DOHH2 (cell line): Measurements from ENCODE around the gene MRPL48.
"Not testable (repeated sequence)": the region's sequence is repeated elsewhere in the genome, so short reads cannot be mapped to it uniquely, and the experiment has no call there.

Source experiments
- H3F3A ChIP-seq: fragments of 200-600 bp; sonication (generic), shearing (Covaris generic); 2 replicates; pipeline ENCODE4 v1.6.0; 2016; ENCODE audit warnings: antibody characterized with exemption, mild to moderate bottlenecking; ENCODE audit not compliant: control insufficient read depth, insufficient read depth
- H3K27ac ChIP-seq: fragments of 200-600 bp; sonication (generic); 2 replicates; pipeline ENCODE4 v1.5.1; 2014; ENCODE audit warnings: low read depth, mild to moderate bottlenecking, low read length, moderate library complexity
- H3K27me3 ChIP-seq: fragments of 200-600 bp; sonication (generic); 2 replicates; pipeline ENCODE4 v1.6.1; 2014; ENCODE audit warnings: mild to moderate bottlenecking, low read length, mixed read lengths; ENCODE audit not compliant: control insufficient read depth
- H3K36me3 ChIP-seq: fragments of 200-600 bp; sonication (generic); 2 replicates; pipeline ENCODE4 v1.6.1; 2014; ENCODE audit warnings: mild to moderate bottlenecking, low read length, moderate library complexity, mixed read lengths; ENCODE audit not compliant: control insufficient read depth
- H3K4me1 ChIP-seq: fragments of 200-600 bp; sonication (generic); 2 replicates; pipeline ENCODE4 v1.6.1; 2014; ENCODE audit warnings: mild to moderate bottlenecking, low read length, mixed read lengths; ENCODE audit not compliant: control insufficient read depth
- H3K4me2 ChIP-seq: fragments of 200-600 bp; sonication (generic); 2 replicates; pipeline ENCODE4 v1.6.0; 2014; ENCODE audit warnings: mild to moderate bottlenecking, low read length, moderate library complexity
- H3K4me3 ChIP-seq: fragments of 200-600 bp; sonication (generic); 2 replicates; pipeline ENCODE4 v1.5.1; 2014; ENCODE audit warnings: mild to moderate bottlenecking, low read length, mixed read lengths
- H3K79me2 ChIP-seq: fragments of 200-600 bp; sonication (generic); 2 replicates; pipeline ENCODE4 v1.6.1; 2014; ENCODE audit warnings: mild to moderate bottlenecking, low read length, mixed read lengths; ENCODE audit not compliant: control insufficient read depth
- H3K9me2 ChIP-seq: fragments of 200-600 bp; sonication (generic); replicated peaks from 2 replicates; pipeline ENCODE4 v1.6.1; 2014; ENCODE audit warnings: mild to moderate bottlenecking, low read length, mixed read lengths; ENCODE audit not compliant: control insufficient read depth
- H3K9me3 ChIP-seq: fragments of 200-600 bp; sonication (generic); 2 replicates; pipeline ENCODE4 v1.6.1; 2014; ENCODE audit warnings: antibody characterized with exemption, low read length, mixed read lengths; ENCODE audit not compliant: control insufficient read depth, insufficient read depth
- H4K20me1 ChIP-seq: fragments of 200-600 bp; sonication (generic); 2 replicates; pipeline ENCODE4 v1.6.0; 2014; ENCODE audit warnings: low read depth, mild to moderate bottlenecking, antibody characterized with exemption, low read length, moderate library complexity; ENCODE audit not compliant: control insufficient read depth, insufficient read depth
- EZH2phosphoT487 ChIP-seq: fragments of 200-600 bp; sonication (generic); IDR thresholded peaks from 2 replicates; pipeline ENCODE4 v1.6.1; 2017; ENCODE audit warnings: borderline replicate concordance, mild to moderate bottlenecking, antibody characterized with exemption, low read length, moderate library complexity, mixed read lengths
- TF ChIP-seq, protein P1 (sequence below): fragments of 200-600 bp; sonication (generic); IDR thresholded peaks from one replicate; pipeline ENCODE4 v1.5.1; 2014; ENCODE audit warnings: antibody characterized with exemption, mild to moderate bottlenecking, low read depth, low read length; ENCODE audit not compliant: poor library complexity, severe bottlenecking

MRPL48 gene

DNA sequence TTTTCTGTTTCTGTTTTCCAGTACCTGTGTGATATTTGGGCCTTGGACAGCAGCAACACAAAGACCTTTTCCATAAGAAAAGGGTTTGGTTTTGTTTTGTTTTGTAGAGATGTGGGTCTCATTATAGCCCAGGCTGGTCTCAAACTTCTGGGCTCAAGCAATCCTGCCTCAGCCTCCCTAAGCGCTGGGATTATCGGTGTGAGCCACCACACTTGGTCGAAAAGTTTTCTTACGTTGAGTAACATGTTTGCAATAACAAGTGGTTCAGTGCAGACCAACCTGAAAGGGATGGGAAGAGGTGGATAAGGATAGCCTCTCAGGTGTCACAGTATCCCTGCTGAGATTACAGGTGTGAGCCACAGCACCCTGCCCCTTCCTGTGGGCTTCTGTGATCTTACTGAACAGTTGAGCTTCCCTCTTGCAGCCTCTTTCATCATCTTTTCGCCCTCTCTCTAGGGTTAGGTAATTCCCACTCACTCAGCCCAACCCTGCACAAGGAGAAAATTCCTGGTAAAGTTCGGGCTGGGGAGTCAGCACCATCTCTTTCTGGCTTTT, 3.5 kb upstream of the MRPL48 start:
- no peak overlapping the region for H3K4me3 ChIP-seq
- peaks cover 4% of the 10 kb centered on the region for H3K36me3 ChIP-seq
- no peak overlapping the region for H3K27ac ChIP-seq
- no peaks in the 10 kb centered on the region for H4K20me1 ChIP-seq
- H3K27me3 ChIP-seq = no peaks in the 10 kb centered on the region
- no peaks in the 10 kb centered on the region for H3K9me2 ChIP-seq
- H3K4me2 ChIP-seq = no peak overlapping the region
- no peak for TF ChIP-seq EZH2phosphoT487
- TF ChIP-seq, protein P1, sequence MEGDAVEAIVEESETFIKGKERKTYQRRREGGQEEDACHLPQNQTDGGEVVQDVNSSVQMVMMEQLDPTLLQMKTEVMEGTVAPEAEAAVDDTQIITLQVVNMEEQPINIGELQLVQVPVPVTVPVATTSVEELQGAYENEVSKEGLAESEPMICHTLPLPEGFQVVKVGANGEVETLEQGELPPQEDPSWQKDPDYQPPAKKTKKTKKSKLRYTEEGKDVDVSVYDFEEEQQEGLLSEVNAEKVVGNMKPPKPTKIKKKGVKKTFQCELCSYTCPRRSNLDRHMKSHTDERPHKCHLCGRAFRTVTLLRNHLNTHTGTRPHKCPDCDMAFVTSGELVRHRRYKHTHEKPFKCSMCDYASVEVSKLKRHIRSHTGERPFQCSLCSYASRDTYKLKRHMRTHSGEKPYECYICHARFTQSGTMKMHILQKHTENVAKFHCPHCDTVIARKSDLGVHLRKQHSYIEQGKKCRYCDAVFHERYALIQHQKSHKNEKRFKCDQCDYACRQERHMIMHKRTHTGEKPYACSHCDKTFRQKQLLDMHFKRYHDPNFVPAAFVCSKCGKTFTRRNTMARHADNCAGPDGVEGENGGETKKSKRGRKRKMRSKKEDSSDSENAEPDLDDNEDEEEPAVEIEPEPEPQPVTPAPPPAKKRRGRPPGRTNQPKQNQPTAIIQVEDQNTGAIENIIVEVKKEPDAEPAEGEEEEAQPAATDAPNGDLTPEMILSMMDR = no peak
- peaks cover 18% of the 10 kb centered on the region for H3F3A ChIP-seq
- no peaks in the 10 kb centered on the region for H3K9me3 ChIP-seq
- peaks cover 23% of the 10 kb centered on the region for H3K79me2 ChIP-seq
- H3K4me1 ChIP-seq = peaks cover 21% of the 10 kb centered on the region

DNA sequence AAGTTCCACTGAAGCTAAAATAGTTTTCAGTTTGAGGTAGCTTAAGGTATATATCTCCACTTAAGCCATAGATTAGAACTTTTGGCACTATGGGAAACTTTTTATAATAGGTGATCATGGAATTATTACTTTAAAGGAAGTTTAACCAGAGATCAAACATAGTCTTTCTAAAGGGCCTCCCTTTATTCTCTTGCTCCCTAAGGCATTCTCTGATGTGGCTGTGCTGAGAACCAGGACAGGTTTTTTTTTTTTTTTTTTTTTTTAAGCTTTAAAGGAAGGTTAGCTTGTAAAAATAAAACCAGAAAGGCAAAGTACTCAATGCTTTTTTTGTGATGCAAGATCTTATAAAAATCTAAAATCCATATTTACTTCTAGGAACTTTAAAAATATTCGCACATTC, 2.9 kb upstream of the MRPL48 start:
- H3K27ac ChIP-seq = no peak overlapping the region
- H3K4me1 ChIP-seq = peaks cover 26% of the 10 kb centered on the region

DNA sequence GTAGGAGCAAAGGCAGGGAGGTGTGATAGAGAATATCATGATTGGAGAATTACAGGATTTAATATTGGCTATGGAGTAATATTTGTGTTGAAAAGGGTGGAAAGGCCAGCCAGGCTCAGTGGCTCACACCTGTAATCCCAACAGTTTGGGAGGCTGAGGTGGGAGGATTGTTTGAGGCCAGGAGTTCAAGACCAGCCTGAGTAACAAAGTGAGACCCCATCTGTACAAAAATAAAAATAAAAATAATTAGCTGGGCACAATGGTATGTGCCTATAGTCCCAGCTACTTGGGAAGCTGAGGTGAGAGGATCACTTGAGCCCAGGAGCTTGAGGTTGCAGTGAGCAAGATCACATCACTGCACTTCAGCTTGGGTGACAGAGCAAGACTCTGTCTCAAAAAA, 2.2 kb upstream of the MRPL48 start:
- not testable (repeated sequence) for H3K27me3 ChIP-seq, H4K20me1 ChIP-seq, H3K9me2 ChIP-seq, H3K9me3 ChIP-seq, H3K27ac ChIP-seq, H3K4me3 ChIP-seq, H3K4me2 ChIP-seq
- Histone ChIP-seq H3K36me3 (peaks cover 10% of the 10 kb centered on the region), H3K4me1 (peaks cover 22% of the 10 kb centered on the region), H3K79me2 (peaks cover 33% of the 10 kb centered on the region), H3F3A (peaks cover 20% of the 10 kb centered on the region)

More for the DNA sequence above, 2.9 kb upstream of the MRPL48 start:
- no peak for TF ChIP-seq EZH2phosphoT487
- TF ChIP-seq, protein P1 = no peak
- Histone ChIP-seq H3K27me3 (no peaks in the 10 kb centered on the region), H3K4me3 (no peak overlapping the region), H3K9me2 (no peaks in the 10 kb centered on the region), H3K79me2 (peaks cover 29% of the 10 kb centered on the region), H3K36me3 (peaks cover 10% of the 10 kb centered on the region), H3K4me2 (no peak overlapping the region), H4K20me1 (no peaks in the 10 kb centered on the region), H3F3A (peaks cover 20% of the 10 kb centered on the region), H3K9me3 (no peaks in the 10 kb centered on the region)

DNA sequence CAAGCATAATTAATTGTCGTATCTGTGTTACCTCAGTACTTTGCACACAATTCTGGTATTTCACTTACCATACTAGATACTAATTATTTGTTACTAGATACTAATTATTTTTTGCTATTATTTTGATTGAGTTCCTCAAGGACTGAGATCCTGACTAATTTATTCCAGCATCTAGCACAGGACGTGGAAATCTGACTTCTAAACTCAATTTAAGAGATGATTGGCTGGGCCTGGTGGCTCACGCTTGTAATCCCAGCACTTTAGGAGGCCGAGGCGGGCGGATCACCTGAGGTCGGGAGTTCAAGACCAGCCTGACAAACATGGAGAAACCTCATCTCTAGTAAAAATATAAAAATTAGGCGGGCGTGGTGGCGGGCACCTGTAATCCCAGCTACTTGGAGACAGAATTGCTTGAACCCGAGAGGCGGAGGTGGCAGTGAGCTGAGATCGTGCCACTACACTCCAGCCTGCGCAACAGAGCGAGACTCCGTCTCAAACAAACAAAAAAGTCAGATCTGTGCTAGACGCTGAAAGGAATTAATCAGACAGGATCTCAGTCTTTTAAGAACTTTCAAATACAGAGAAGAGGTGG, 527 bp upstream of the MRPL48 start:
- no peaks in the 10 kb centered on the region for H3K27me3 ChIP-seq
- peaks cover 29% of the 10 kb centered on the region for H3K4me1 ChIP-seq
- peaks cover 15% of the 10 kb centered on the region for H3F3A ChIP-seq
- TF ChIP-seq EZH2phosphoT487 = no peak
- TF ChIP-seq, protein P1 = no peak
- no peaks in the 10 kb centered on the region for H3K9me3 ChIP-seq
- H3K27ac ChIP-seq = peak overlapping the region; percentile 77
- H3K4me3 ChIP-seq = peak overlapping the region; percentile 83
- peaks cover 50% of the 10 kb centered on the region for H3K79me2 ChIP-seq
- H3K4me2 ChIP-seq = peak overlapping the region; percentile 82
- no peaks in the 10 kb centered on the region for H4K20me1 ChIP-seq
- no peaks in the 10 kb centered on the region for H3K9me2 ChIP-seq
- peaks cover 22% of the 10 kb centered on the region for H3K36me3 ChIP-seq
